B cell (primary cell): ENCODE measurements around the gene PLEKHH3. TPM values are rescaled to one million over a fixed set of nuclear protein-coding genes. Genes with fewer than 3 reads are reported as not detected.

Source experiments
- ATAC-seq: fragments of 200-7000 bp; cut with Tn5 transposase; one replicate; pipeline ENCODE4 v1.10.0; 2021; ENCODE audit warnings: low read depth, mild to moderate bottlenecking, moderate number of reproducible peaks, moderate library complexity
- CTCF ChIA-PET: fragments of 350-600 bp; sonication (Branson Sonifier 250); formaldehyde crosslinking; loops from one replicate; lab custom pipeline; 2021; ENCODE audit warnings: antibody characterized with exemption, inconsistent platforms; lab: Charles Lee
- POLR2A ChIA-PET: fragments of 350-600 bp; sonication (Branson Sonifier 250); formaldehyde crosslinking; loops from one replicate; lab custom pipeline; 2021; ENCODE audit warnings: antibody characterized with exemption; lab: Charles Lee
- DNase-seq: peaks from one replicate; pipeline ENCODE4 v3.0.0; 2013
- H2AFZ ChIP-seq: 2 replicates; pipeline ENCODE4 v1.6.1; 2012; ENCODE audit warnings: mild to moderate bottlenecking, low read depth, low read length; ENCODE audit not compliant: insufficient read depth, poor library complexity, severe bottlenecking
- H3K27ac ChIP-seq, 2 donors: 1 replicate in 1 of 2; 2 replicates in 1 of 2; pipeline ENCODE4 v1.5.1; 2012 to 2013; ENCODE audit warnings: low read length in 2 of 2, mild to moderate bottlenecking in 2 of 2, moderate library complexity in 1 of 2
- H3K27me3 ChIP-seq, 4 experiments: fragments of 200-600 bp in 1 of 4; sonication (generic) in 1 of 4; replicated peaks in 1 of 4; 1 replicate in 2 of 4; 2 replicates in 2 of 4; pipeline versions ENCODE4 v1.6.1 to v1.7.0; 2013 to 2016; ENCODE audit warnings: low read length in 3 of 4, mild to moderate bottlenecking in 2 of 4, mixed read lengths in 1 of 4, moderate library complexity in 1 of 4; ENCODE audit not compliant: insufficient read depth in 4 of 4, control insufficient read depth in 3 of 4; ENCODE audit errors: control extremely low read depth in 1 of 4
- H3K36me3 ChIP-seq, 2 experiments: replicated peaks in 1 of 2; 1 replicate in 1 of 2; 2 replicates in 1 of 2; pipeline versions ENCODE4 v1.6.1 to v1.7.1; 2013; ENCODE audit warnings: low read length in 1 of 2; ENCODE audit not compliant: insufficient read depth in 2 of 2, control insufficient read depth in 1 of 2; ENCODE audit errors: control extremely low read depth in 1 of 2, extremely low read depth in 1 of 2
- H3K4me1 ChIP-seq, 2 donors: fragments of 200-600 bp in 1 of 2; sonication (generic) in 1 of 2; 1 replicate in 1 of 2; 2 replicates in 1 of 2; pipeline versions ENCODE4 v1.5.1 to v1.6.1; 2013 to 2017; ENCODE audit warnings: low read length in 2 of 2; ENCODE audit not compliant: control insufficient read depth in 2 of 2, insufficient read depth in 2 of 2
- H3K4me2 ChIP-seq: replicated peaks from 2 replicates; pipeline ENCODE3; 2012; ENCODE audit warnings: mild to moderate bottlenecking, low read depth, low read length; ENCODE audit not compliant: poor library complexity, severe bottlenecking
- H3K4me3 ChIP-seq, 5 experiments: fragments of 200-600 bp in 1 of 5; sonication (generic) in 1 of 5; 1 replicate in 3 of 5; 2 replicates in 2 of 5; pipeline versions ENCODE4 v1.5.1 to v1.7.0; 2011 to 2016; ENCODE audit warnings: low read length in 4 of 5, mild to moderate bottlenecking in 4 of 5, low read depth in 2 of 5, control low read depth in 1 of 5, moderate library complexity in 1 of 5; ENCODE audit not compliant: insufficient read depth in 1 of 5; ENCODE audit errors: control extremely low read depth in 1 of 5, extremely low read depth in 1 of 5
- H3K79me2 ChIP-seq: fragments of 200-600 bp; sonication (generic); one replicate; pipeline ENCODE4 v1.6.0; 2016; ENCODE audit warnings: low read length; ENCODE audit not compliant: control insufficient read depth, insufficient read depth
- H3K9ac ChIP-seq: fragments of 200-600 bp; sonication (generic); 2 replicates; pipeline ENCODE4 v1.6.1; 2017; ENCODE audit warnings: mild to moderate bottlenecking, low read length, moderate library complexity
- H3K9me3 ChIP-seq, 3 donors: one replicate each; pipeline versions ENCODE4 v1.6.1 to v1.7.1; 2013; ENCODE audit warnings: low read length in 2 of 3; ENCODE audit not compliant: control insufficient read depth in 2 of 3, insufficient read depth in 1 of 3; ENCODE audit errors: control extremely low read depth in 1 of 3
- H4K20me1 ChIP-seq: 2 replicates; pipeline ENCODE4 v1.6.0; 2012; ENCODE audit warnings: mild to moderate bottlenecking, low read length; ENCODE audit not compliant: insufficient read depth, control insufficient read depth, poor library complexity, severe bottlenecking
- H3K27ac Mint-ChIP-seq: one replicate; pipeline ENCODE4 v1.8.0; 2021; ENCODE audit warnings: mixed read lengths
- H3K27me3 Mint-ChIP-seq: one replicate; pipeline ENCODE4 v1.8.0; 2021; ENCODE audit warnings: mixed read lengths
- H3K4me1 Mint-ChIP-seq: one replicate; pipeline ENCODE4 v1.8.0; 2021; ENCODE audit warnings: mixed read lengths
- H3K4me3 Mint-ChIP-seq: one replicate; pipeline ENCODE4 v1.8.0; 2021; ENCODE audit warnings: mixed read lengths
- H3K9me3 Mint-ChIP-seq: one replicate; pipeline ENCODE4 v1.8.0; 2022; ENCODE audit warnings: mixed read lengths; ENCODE audit not compliant: insufficient read depth
- CTCF ChIP-seq: fragments of 200-600 bp; IDR thresholded peaks from one replicate; pipeline ENCODE4 v1.8.0; 2022; ENCODE audit warnings: antibody characterized with exemption, mild to moderate bottlenecking
- EZH2 ChIP-seq: IDR thresholded peaks from 2 replicates; pipeline ENCODE4 v1.6.1; 2012; ENCODE audit warnings: borderline replicate concordance, low read depth, mild to moderate bottlenecking, moderate library complexity, low read length; ENCODE audit not compliant: insufficient read depth, poor library complexity, severe bottlenecking
- WGBS: methylation state at CpG from one replicate; pipeline ENCODE4 v1.1.5; 2013; ENCODE audit warnings: missing lambda C conversion rate; ENCODE audit not compliant: insufficient coverage; 5-methylcytosine and 5-hydroxymethylcytosine counted together
- intact Hi-C: fragments of 100-400 bp; cut with micrococcal nuclease; formaldehyde crosslinking; loops from one replicate; pipeline ENCODE4 v1.10.0; 2022
- polyA plus RNA-seq: library from polyadenylated mRNA; depleted of rRNA; stranded (reverse); fragments of >200 nt; gene quantifications from 2 replicates; pipeline ENCODE4 v1.2.3, GENCODE V29; 2012
- total RNA-seq, 2 donors: library from RNA; stranded (reverse); fragments of 120-200 nt in 1 of 2; gene quantifications; 1 replicate in 1 of 2; 2 replicates in 1 of 2; pipeline versions ENCODE4 v1.2.3 to v1.2.4, GENCODE V29; 2013 to 2022

Gene PLEKHH3
- total and polyA plus RNA-seq, 2 donors (not counting 1 experiment from before 2014, with no cell fraction given) = 0.44 to 0.67 TPM

- WGBS = 94% methylated on average over 2 of the region's 6 CpGs
- H4K20me1 ChIP-seq = no peaks in the 10 kb centered on the region
- no peak overlapping the region for H3K27ac ChIP-seq
- no peak overlapping the region for H3K4me3 ChIP-seq
- no peaks in the 10 kb centered on the region for H3K27me3 ChIP-seq
- DNase-seq = no peak
- ChIA-PET CTCF (interaction anchor here (1.2 to 1.4 kb wide), 4 partner anchors 25 to 100 kb away, joined by 3 to 4 read pairs (median 4); no protein-coding TSS in a partner anchor), POLR2A (interaction anchor here (1.0 kb wide), 1 partner anchor 18 kb away, joined by 3 read pairs; no protein-coding TSS in a partner anchor)
- Mint-ChIP-seq H3K4me3 (no peak overlapping the region), H3K9me3 (no peaks in the 10 kb centered on the region), H3K27me3 (no peaks in the 10 kb centered on the region), H3K4me1 (peaks cover 3% of the 10 kb centered on the region), H3K27ac (no peak overlapping the region)
- H2AFZ ChIP-seq = no peak overlapping the region
- peaks cover 2% of the 10 kb centered on the region for H3K79me2 ChIP-seq
- peaks cover 15 to 51% of the 10 kb centered on the region in 2 experiments for H3K36me3 ChIP-seq
- ATAC-seq = no peak
- no peak overlapping the region for H3K9ac ChIP-seq
- H3K9me3 ChIP-seq = no peaks in the 10 kb centered on the region
- no peak for TF ChIP-seq CTCF
- no peak for TF ChIP-seq EZH2
- no peaks in the 10 kb centered on the region for H3K4me1 ChIP-seq
- intact Hi-C loops = no loop called here
- no peak overlapping the region for H3K4me2 ChIP-seq
These were observed 48.3 kb upstream of the PLEKHH3 start for GRCh38 chr17:42725143-42725542.

- intact Hi-C loops = no loop called here
- CTCF ChIA-PET = interaction anchor here (0.6 to 1.4 kb wide), 4 partner anchors 8 to 383 kb away, joined by 3 read pairs; no protein-coding TSS in a partner anchor
- no peak for DNase-seq
- Histone ChIP-seq H4K20me1 (no peaks in the 10 kb centered on the region), H3K9me3 (no peaks in the 10 kb centered on the region), H3K36me3 (peaks cover 19 to 57% of the 10 kb centered on the region in 2 experiments), H3K79me2 (peaks cover 4% of the 10 kb centered on the region), H3K4me1 (no peaks in the 10 kb centered on the region), H3K27me3 (no peaks in the 10 kb centered on the region), H3K4me2 (no peak overlapping the region), H3K27ac (no peak overlapping the region), H2AFZ (no peak overlapping the region), H3K4me3 (no peak overlapping the region), H3K9ac (no peak overlapping the region)
- TF ChIP-seq EZH2 (no peak), CTCF (no peak)
- Mint-ChIP-seq H3K9me3 (no peaks in the 10 kb centered on the region), H3K4me3 (no peak overlapping the region), H3K27ac (no peak overlapping the region), H3K4me1 (peaks cover 3% of the 10 kb centered on the region), H3K27me3 (no peaks in the 10 kb centered on the region)
- POLR2A ChIA-PET = interaction anchor here (0.6 kb wide), 1 partner anchor 46 kb away, joined by 11 read pairs; no protein-coding TSS in a partner anchor
- no peak for ATAC-seq
- WGBS = no CpG with 5 or more reads among the region's 3 CpGs
These were observed 46.8 kb upstream of the PLEKHH3 start for GRCh38 chr17:42723636-42724035.
